OCI-LY3 (cell line): Measurements from ENCODE around the gene GRIK1.

Experiments used
- CTCF ChIP-seq: fragments of 200-600, 300-600 bp; sonication (generic); IDR thresholded peaks from 2 replicates; pipeline ENCODE4 v1.5.1; 2014; ENCODE audit warnings: antibody characterized with exemption, low read length, low read depth
- EZH2phosphoT487 ChIP-seq: fragments of 200-600 bp; shearing (Covaris generic); IDR thresholded peaks from 2 replicates; pipeline ENCODE4 v1.6.1; 2018; ENCODE audit warnings: antibody characterized with exemption, mixed run types, low read depth

GRCh38 chr21:29670228-29670627, 269.6 kb downstream of the GRIK1 start:
- TF ChIP-seq CTCF, result no peak
- TF ChIP-seq EZH2phosphoT487, result no peak
